Measurements from ENCODE around the gene RFX2.

The RFX2 gene

DNA sequence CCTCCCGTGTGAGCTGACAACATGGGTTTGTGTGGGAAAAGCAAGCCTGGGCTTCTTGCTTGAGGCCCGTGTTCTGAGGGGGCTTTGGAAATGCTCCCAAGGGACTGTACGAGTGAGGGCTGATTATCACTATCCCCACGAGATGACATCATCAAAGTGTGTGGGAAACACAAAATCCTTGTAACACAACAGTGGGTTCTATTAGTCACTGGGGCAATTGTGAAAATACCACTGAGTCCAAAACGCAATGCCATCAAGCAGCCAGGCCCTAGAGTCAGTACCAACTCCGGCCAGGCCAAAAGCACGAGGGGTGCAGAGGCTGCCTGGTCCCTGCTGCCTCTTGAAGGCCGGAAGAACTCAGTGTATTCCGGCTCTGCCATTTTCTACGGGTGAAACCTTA is 166.7 kb downstream of the RFX2 start:
- H3K27me3 Mint-ChIP-seq = no peaks in the 10 kb centered on the region
- H3K27ac Mint-ChIP-seq = no peak overlapping the region
- no peak overlapping the region for H3K4me3 Mint-ChIP-seq
- intact Hi-C loops (cut with micrococcal nuclease) = no loop called here
- H3K9me3 Mint-ChIP-seq = no peaks in the 10 kb centered on the region
- H3K36me3 Mint-ChIP-seq (ENCODE audit: low read depth) = peaks cover 74% of the 10 kb centered on the region
- peaks cover 29% of the 10 kb centered on the region for H3K4me1 Mint-ChIP-seq (ENCODE audit: low read depth)

Data from dendritic cell treated with granulocyte-macrophage colony-stimulating factor and Interleukin-4, amounts not matched to agents 40 ng/mL and 50 ng/mL, for 4 days (primary cell).